Activated naive CD4-positive, alpha-beta T cell treated with anti-CD3 and anti-CD28 coated beads, Interleukin-2, amount 10 ng/mL, durations not matched to agents 7 days and 5 days (primary cell): ENCODE data around the gene PITPNB.

Source experiments
- CTCF ChIA-PET: fragments of 350-600 bp; sonication (Branson Sonifier 250); formaldehyde crosslinking; loops from one replicate; lab custom pipeline; 2021; ENCODE audit warnings: antibody characterized with exemption; lab: Charles Lee
- DNase-seq: peaks from one replicate; pipeline ENCODE4 v3.0.0-alpha.2; 2020
- H3K27ac Mint-ChIP-seq: one replicate; pipeline ENCODE4 v1.8.0; 2021; ENCODE audit warnings: mild to moderate bottlenecking, moderate library complexity, mixed read lengths
- H3K27me3 Mint-ChIP-seq: one replicate; pipeline ENCODE4 v1.8.0; 2021; ENCODE audit warnings: mild to moderate bottlenecking, mixed read lengths
- H3K36me3 Mint-ChIP-seq: one replicate; pipeline ENCODE4 v1.8.0; 2021; ENCODE audit warnings: mixed read lengths
- H3K4me1 Mint-ChIP-seq: one replicate; pipeline ENCODE4 v1.8.0; 2021; ENCODE audit warnings: mixed read lengths
- H3K4me3 Mint-ChIP-seq: one replicate; pipeline ENCODE4 v1.8.0; 2021; ENCODE audit warnings: mild to moderate bottlenecking, moderate library complexity, mixed read lengths
- H3K9me3 Mint-ChIP-seq: one replicate; pipeline ENCODE4 v1.8.0; 2021; ENCODE audit warnings: mixed read lengths

The PITPNB gene

DNA sequence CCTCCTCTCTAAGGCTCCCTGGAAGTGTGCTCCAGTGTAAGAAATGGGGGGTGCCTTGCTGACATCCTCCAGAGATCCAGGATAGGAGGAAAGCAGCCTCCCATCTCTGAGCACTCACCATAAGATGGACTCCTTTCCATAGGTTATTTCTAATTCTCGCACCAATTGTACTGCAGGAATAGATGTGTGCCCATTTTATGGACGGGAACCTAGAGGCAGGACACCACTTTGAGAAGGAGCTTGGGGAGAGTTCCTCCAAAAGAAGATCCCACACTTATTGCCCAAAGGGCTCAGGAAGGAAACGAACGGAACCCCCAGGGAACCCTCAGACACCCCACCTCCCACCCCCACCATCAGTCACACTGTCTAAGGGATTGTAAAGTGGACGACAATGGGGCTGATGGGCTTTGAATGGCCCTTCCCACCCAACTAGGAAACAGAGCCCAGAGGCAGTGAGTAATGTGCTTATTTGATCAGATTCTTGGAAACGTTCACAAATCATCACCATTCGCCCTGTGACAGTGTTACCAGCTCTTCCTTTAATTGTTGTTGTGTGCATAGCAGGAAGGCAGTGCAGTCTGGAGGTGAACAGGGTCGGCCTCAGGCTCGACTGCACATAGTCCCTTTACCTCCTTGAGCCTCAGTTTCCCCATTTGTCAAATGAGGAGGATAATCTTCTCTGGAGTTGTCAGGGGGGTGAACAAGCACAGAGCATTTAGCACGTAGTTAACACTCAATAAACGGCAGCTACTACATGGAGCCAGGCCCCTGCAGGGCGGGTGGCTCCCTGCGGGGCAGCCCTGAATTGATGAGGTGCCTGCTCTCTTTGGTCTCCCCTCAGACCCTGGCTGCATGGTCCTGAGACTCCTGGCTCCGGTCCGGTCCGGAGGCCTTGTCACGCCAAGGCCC, 109.1 kb downstream of the PITPNB start:
- H3K4me3 Mint-ChIP-seq, result no peak overlapping the region
- H3K36me3 Mint-ChIP-seq, result no peaks in the 10 kb centered on the region
- no peak overlapping the region for H3K27ac Mint-ChIP-seq
- peaks cover 23% of the 10 kb centered on the region for H3K27me3 Mint-ChIP-seq
- H3K9me3 Mint-ChIP-seq, result no peaks in the 10 kb centered on the region
- CTCF ChIA-PET, result no interaction called here
- no peaks in the 10 kb centered on the region for H3K4me1 Mint-ChIP-seq
- DNase-seq, result no peak

DNA sequence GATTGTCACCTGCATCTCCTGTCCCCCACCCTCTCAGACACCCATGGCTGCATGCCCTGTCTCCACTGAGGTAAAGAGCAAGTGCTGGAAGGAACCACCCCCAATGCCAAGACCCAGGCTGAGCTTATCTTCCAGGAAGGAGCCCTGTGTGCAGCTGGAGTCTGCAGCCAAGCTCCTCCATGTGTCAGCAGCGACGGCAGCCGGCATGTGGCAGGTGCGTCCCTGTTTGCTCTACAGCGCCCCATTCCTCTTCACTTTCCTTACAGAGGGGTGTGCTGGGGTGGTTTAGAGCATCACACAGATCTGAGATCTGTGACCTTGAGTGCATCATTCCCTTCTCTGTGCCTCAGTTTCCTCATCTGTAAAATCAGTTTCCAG, 109.8 kb downstream of the PITPNB start:
- Mint-ChIP-seq H3K27ac (no peak overlapping the region), H3K36me3 (no peaks in the 10 kb centered on the region), H3K4me3 (no peak overlapping the region), H3K9me3 (no peaks in the 10 kb centered on the region), H3K27me3 (peaks cover 31% of the 10 kb centered on the region), H3K4me1 (peaks cover 2% of the 10 kb centered on the region)
- CTCF ChIA-PET, result no interaction called here
- DNase-seq, result no peak

DNA sequence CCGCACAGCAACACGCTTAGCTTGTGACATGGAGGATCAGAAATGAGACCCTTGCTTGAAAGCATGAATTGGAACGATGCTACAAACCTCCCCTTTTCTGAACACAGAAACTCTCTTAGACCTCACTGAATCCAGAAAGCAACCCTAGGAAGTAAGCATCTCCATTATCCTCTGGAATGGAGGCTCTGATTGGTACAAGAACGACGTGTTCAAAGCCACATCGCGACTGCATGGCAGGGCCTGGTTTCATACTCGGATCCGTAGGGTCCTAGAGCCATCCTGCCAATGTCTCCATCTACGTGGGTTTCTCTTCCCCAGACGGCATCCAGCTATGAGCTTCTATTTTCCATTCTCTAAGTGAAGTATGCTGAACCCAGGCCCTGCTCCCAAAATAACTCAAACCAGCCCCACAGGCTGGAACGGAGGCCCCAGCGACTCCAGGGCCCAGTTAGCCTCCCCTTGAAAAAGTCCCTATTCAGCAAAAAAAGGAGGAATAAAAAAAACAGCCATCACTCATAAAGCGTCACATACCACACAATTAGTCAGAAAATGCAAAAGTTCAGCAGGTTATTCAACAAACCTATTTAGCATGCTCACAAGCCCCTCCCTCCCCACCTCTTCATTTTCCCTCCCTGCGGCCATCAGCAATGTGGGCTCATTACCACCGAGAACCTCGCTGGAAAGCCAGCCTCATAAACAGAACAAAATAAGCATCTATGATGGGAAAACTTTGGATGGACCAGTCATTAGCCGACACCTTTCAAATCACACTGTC, 110.4 kb downstream of the PITPNB start:
- no peak for DNase-seq
- CTCF ChIA-PET, result no interaction called here
- H3K4me1 Mint-ChIP-seq, result peaks cover 2% of the 10 kb centered on the region
- H3K36me3 Mint-ChIP-seq, result no peaks in the 10 kb centered on the region
- peaks cover 36% of the 10 kb centered on the region for H3K27me3 Mint-ChIP-seq
- no peak overlapping the region for H3K27ac Mint-ChIP-seq
- H3K4me3 Mint-ChIP-seq, result no peak overlapping the region
- H3K9me3 Mint-ChIP-seq, result no peaks in the 10 kb centered on the region

DNA sequence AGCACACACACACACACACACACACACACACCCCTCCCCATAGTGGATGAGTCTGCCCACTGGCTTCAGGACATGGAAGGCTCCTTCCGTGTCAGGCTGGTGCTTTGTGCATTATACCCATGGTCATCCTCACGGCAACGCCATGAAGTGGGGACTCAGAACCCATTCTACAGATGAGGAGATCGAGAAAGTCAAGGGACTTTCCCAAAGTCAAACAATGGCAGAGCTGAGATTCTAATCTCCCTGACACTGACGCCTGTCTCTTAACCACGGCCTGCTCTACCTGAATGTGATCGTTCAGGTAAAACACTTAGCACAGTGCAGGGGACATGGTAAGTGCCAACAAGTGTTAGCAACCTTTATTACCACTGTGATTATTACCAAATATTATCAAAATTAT, 113.2 kb downstream of the PITPNB start:
- no peaks in the 10 kb centered on the region for H3K36me3 Mint-ChIP-seq

DNA sequence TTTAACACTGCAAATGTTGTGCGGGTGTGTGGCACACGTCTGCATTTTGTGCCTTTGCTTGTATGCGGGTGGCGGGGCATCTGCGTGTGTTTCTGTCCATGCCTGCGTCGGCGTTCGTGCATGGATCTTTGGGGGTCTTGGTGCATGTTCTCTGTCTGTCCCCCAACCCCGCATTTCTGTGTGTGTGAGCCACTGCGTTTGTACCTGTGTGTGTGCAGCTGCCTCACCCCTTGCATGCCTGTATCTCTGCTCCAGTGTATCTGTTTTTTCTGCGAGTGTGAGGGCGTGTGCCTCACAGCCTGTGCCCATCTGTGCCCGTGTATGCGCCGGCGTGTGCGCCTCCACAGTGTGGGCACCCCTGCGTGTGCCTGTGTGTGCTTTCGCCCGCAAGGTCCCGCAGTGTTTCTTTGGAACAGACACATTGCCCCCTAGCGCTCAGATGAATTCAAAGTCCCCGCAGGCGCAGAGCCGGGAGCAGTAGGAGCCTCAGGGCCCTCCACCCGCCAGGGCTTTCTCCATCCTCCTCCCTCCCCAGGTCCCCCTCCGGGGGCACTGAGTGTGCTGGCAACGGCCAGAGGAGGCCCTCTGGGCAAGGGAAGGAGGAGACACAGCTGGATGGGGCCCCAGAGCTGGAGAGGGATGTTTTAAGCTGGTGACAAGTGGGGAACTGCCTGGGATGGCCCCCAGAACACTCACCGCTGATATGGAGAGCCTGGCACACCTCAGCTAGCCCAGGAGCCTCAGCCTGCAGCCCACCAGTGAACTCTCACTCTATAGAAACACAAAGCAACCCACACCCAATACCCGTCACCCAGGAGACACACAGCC, 114.4 kb downstream of the PITPNB start:
- peaks cover 67% of the 10 kb centered on the region for H3K27me3 Mint-ChIP-seq
- DNase-seq, result peak; percentile 71
- H3K9me3 Mint-ChIP-seq, result no peaks in the 10 kb centered on the region
- no peak overlapping the region for H3K4me3 Mint-ChIP-seq
- CTCF ChIA-PET, result interaction anchor here (0.6 to 1.3 kb wide), 2 partner anchors 466 to 969 kb away, joined by 3 to 4 read pairs; no protein-coding TSS in a partner anchor
- no peaks in the 10 kb centered on the region for H3K36me3 Mint-ChIP-seq
- H3K27ac Mint-ChIP-seq, result no peak overlapping the region
- H3K4me1 Mint-ChIP-seq, result peaks cover 13% of the 10 kb centered on the region

More for the DNA sequence above, 113.2 kb downstream of the PITPNB start:
- no peak overlapping the region for H3K4me3 Mint-ChIP-seq
- H3K27ac Mint-ChIP-seq, result no peak overlapping the region
- H3K9me3 Mint-ChIP-seq, result no peaks in the 10 kb centered on the region
- CTCF ChIA-PET, result no interaction called here
- DNase-seq, result no peak
- peaks cover 13% of the 10 kb centered on the region for H3K4me1 Mint-ChIP-seq
- peaks cover 55% of the 10 kb centered on the region for H3K27me3 Mint-ChIP-seq

DNA sequence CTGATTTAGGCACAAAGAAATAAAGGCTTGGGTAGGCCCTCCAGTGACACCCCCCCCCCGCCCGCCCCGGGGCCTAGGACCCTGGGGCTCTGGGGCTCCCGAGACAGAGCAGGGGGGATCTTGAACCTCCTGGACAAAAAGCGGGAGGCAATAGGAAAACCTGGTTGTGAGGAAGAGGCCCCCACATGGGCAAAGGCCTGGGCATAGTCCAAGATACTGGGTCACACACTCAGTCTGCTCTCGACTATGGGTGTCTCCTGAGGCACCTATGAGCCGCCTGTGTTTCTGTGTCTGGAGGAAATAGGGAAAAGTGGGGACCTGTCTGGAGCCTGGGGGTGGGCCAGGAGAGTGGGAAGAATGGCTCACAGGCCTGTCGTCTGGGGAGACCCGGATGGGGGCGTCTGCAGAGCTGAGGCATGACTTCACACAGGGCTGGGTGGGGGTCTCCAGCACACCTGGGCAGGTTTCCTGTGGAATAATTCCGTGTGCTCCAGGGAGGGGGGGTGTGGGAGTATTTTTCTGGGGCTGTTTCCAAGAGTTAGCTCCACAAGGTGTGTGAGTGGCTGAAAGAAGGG, 115.1 kb downstream of the PITPNB start:
- Mint-ChIP-seq H3K27ac (no peak overlapping the region), H3K4me3 (no peak overlapping the region), H3K36me3 (no peaks in the 10 kb centered on the region), H3K9me3 (no peaks in the 10 kb centered on the region), H3K27me3 (peaks cover 66% of the 10 kb centered on the region), H3K4me1 (peaks cover 13% of the 10 kb centered on the region)
- no peak for DNase-seq
- CTCF ChIA-PET, result interaction anchor here (1.3 kb wide), 1 partner anchor 968 kb away, joined by 4 read pairs; no protein-coding TSS in a partner anchor

DNA sequence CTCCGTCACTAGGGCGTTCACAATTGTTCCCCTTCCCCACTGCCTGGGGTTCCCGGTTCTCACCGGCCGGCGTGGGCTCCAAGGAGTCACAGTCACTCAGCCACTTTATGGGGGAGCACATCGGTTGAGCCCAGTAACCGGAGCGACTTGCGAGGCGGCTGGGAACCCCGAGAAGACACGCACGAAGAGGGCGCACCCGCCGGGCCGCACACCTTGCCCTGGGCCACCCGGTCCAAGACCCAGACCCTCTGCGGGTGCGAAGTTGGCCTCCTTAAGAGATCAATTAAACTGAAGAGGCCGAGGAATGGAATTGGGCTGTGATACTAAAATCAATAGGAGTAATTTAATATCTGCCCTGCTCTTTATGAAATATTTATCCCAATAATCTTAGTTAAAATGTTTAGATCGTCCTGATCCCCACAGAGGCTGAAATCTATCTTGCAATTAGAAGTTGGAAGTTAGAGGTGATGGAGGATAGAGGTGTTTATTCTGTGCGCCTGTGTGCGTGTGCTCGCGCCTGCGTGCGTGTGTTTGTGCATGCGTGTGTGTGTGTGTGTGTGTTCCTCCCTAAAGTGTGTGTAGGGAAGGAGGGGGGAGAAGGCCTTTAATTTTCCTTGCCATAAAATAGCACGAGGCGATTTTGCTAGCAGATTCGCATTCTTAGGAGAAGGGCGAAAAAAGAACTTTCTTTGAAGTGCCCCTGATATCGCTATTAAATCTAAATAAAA, 116.5 kb downstream of the PITPNB start:
- H3K4me3 Mint-ChIP-seq, result peak overlapping the region; percentile 75
- H3K9me3 Mint-ChIP-seq, result no peaks in the 10 kb centered on the region
- DNase-seq, result peak; percentile 25
- peaks cover 66% of the 10 kb centered on the region for H3K27me3 Mint-ChIP-seq
- CTCF ChIA-PET, result no interaction called here
- H3K27ac Mint-ChIP-seq, result no peak overlapping the region
- H3K4me1 Mint-ChIP-seq, result peaks cover 15% of the 10 kb centered on the region
- H3K36me3 Mint-ChIP-seq, result no peaks in the 10 kb centered on the region
